K562 (cell line): ENCODE measurements around the gene STX2. TPM values are rescaled to one million over a fixed set of nuclear protein-coding genes. Genes with fewer than 3 reads are reported as not detected.

Experiments
- ATAC-seq: fragments of 200-7000 bp; cut with Tn5 transposase; 3 replicates; pipeline ENCODE4 v1.9.1; 2020; ENCODE audit warnings: moderate library complexity
- BruUV-seq: library from RNA; stranded (reverse); fragments of 400-500 nt; replicated peaks from 2 replicates; lab custom pipeline; 2021; lab: Mats Ljungman, UMichigan
- CTCF ChIA-PET: fragments of 300-600 bp; formaldehyde crosslinking; extraction: SDS; loops from one replicate; lab custom pipeline; 2021; ENCODE audit warnings: low intra/inter-chr PET ratio; lab: Yijun Ruan, JAX
- POLR2A ChIA-PET: fragments of 300-600, 350-650 bp; sonication (Branson Sonifier 250); formaldehyde crosslinking; extraction: SDS; loops from one replicate; lab custom pipeline; 2021; ENCODE audit warnings: antibody characterized with exemption, inconsistent platforms; lab: Yijun Ruan, JAX
- DNase-seq, 4 experiments: peaks; one replicate each; pipeline versions ENCODE4 v3.0.0 to v3.0.0-alpha.2; 2011 to 2018; ENCODE audit warnings: low spot score in 3 of 4, mixed read lengths in 3 of 4; ENCODE audit errors: extremely low read depth in 1 of 4
- FAIRE-seq: peaks from 2 replicates; lab custom pipeline; 2011; peaks lifted over from hg19 to GRCh38; lab: Jason Lieb, UNC
- H2AFZ ChIP-seq: 2 replicates; pipeline ENCODE4 v1.6.0; 2011; ENCODE audit warnings: low read depth, low read length, control low read depth, inconsistent platforms
- H3K27ac ChIP-seq: fragments of 200-600 bp; 3 replicates; pipeline ENCODE4 v1.8.0; 2011; ENCODE audit warnings: low read depth, mild to moderate bottlenecking, control low read depth, inconsistent platforms, low read length, moderate library complexity, mixed read lengths; ENCODE audit errors: extremely low read depth
- H3K27me3 ChIP-seq, 2 experiments: fragments of 300-600 bp in 1 of 2; 2 replicates in 1 of 2; 3 replicates in 1 of 2; pipeline versions ENCODE4 v1.6.0 to v1.8.0; 2011; ENCODE audit warnings: inconsistent platforms in 2 of 2, low read length in 2 of 2, mild to moderate bottlenecking in 1 of 2, mixed read lengths in 1 of 2, moderate library complexity in 1 of 2; ENCODE audit not compliant: control insufficient read depth in 2 of 2, insufficient read depth in 2 of 2
- H3K36me3 ChIP-seq: fragments of 300-600 bp; 3 replicates; pipeline ENCODE4 v1.8.0; 2011; ENCODE audit warnings: mild to moderate bottlenecking, low read length, inconsistent platforms; ENCODE audit not compliant: control insufficient read depth, insufficient read depth
- H3K4me1 ChIP-seq, 2 experiments: fragments of 200-600 bp in 1 of 2; replicated peaks in 1 of 2; 2 replicates in 1 of 2; 3 replicates in 1 of 2; pipeline versions ENCODE4 v1.5.1 to v1.8.0; 2011; ENCODE audit warnings: inconsistent platforms in 2 of 2, low read length in 2 of 2, mild to moderate bottlenecking in 1 of 2, mixed read lengths in 1 of 2, moderate library complexity in 1 of 2; ENCODE audit not compliant: control insufficient read depth in 2 of 2, insufficient read depth in 2 of 2
- H3K4me2 ChIP-seq: 2 replicates; pipeline ENCODE4 v1.6.1; 2011; ENCODE audit warnings: low read length, control low read depth, inconsistent platforms, mixed read lengths; ENCODE audit not compliant: insufficient read depth
- H3K4me3 ChIP-seq: fragments of 200-600 bp; sonication (generic), shearing (Covaris generic); 2 replicates; pipeline ENCODE4 v1.5.1; 2016; ENCODE audit warnings: control low read depth, inconsistent platforms
- H3K79me2 ChIP-seq: fragments of 200-600 bp; 3 replicates; pipeline ENCODE4 v1.8.0; 2011; ENCODE audit warnings: low read length, inconsistent platforms; ENCODE audit not compliant: control insufficient read depth, insufficient read depth
- H3K9ac ChIP-seq, 2 experiments: 2 replicates each; pipeline versions ENCODE4 v1.6.0 to v1.6.1; 2011; ENCODE audit warnings: low read depth in 2 of 2, low read length in 2 of 2, control low read depth in 1 of 2, inconsistent platforms in 1 of 2, mild to moderate bottlenecking in 1 of 2, mixed read lengths in 1 of 2; ENCODE audit not compliant: insufficient read depth in 1 of 2
- H3K9me1 ChIP-seq: one replicate; pipeline ENCODE4 v1.6.0; 2011; ENCODE audit warnings: inconsistent platforms, mild to moderate bottlenecking, low read length, moderate library complexity; ENCODE audit not compliant: control insufficient read depth, insufficient read depth
- H3K9me3 ChIP-seq: replicated peaks from 2 replicates; pipeline ENCODE4 v1.5.1; 2011; ENCODE audit warnings: low read depth, low read length, inconsistent platforms; ENCODE audit not compliant: control insufficient read depth, insufficient read depth
- H4K20me1 ChIP-seq: replicated peaks from 2 replicates; pipeline ENCODE4 v1.6.1; 2011; ENCODE audit warnings: low read length, inconsistent platforms, mixed read lengths; ENCODE audit not compliant: control insufficient read depth, insufficient read depth
- CTCFL ChIP-seq: IDR thresholded peaks from 2 replicates; pipeline ENCODE4 v1.6.1; 2011; ENCODE audit warnings: borderline replicate concordance, low read depth, mild to moderate bottlenecking, moderate library complexity, low read length; ENCODE audit not compliant: insufficient read depth, poor library complexity, severe bottlenecking
- EP400 ChIP-seq: fragments of 450-650 bp; IDR thresholded peaks from 2 replicates; pipeline ENCODE4 v1.6.1; 2017; ENCODE audit warnings: antibody characterized with exemption, mild to moderate bottlenecking, moderate library complexity
- GATAD2A ChIP-seq: fragments of 450-650 bp; IDR thresholded peaks from 2 replicates; pipeline ENCODE4 v1.6.1; 2017
- HDAC1 ChIP-seq, 2 experiments: fragments of 450-650 bp; IDR thresholded peaks; 2 replicates each; pipeline ENCODE4 v1.6.1; 2016 to 2017; ENCODE audit warnings: inconsistent platforms in 1 of 2, mild to moderate bottlenecking in 1 of 2, moderate library complexity in 1 of 2
- NFYB ChIP-seq: IDR thresholded peaks from 2 replicates; pipeline ENCODE4 v1.6.1; 2011; ENCODE audit warnings: mild to moderate bottlenecking, moderate library complexity; ENCODE audit not compliant: insufficient read length; ENCODE audit errors: extremely low read depth
- NONO ChIP-seq, 2 experiments: fragments of 200-400 bp in 1 of 2; fragments of 450-650 bp in 1 of 2; formaldehyde crosslinking in 1 of 2; IDR thresholded peaks; 2 replicates each; pipeline ENCODE4 v1.6.1; 2017; ENCODE audit warnings: low read depth in 2 of 2, mild to moderate bottlenecking in 2 of 2, moderate library complexity in 2 of 2, low read length in 1 of 2
- PHB2 ChIP-seq: fragments of 450-650 bp; IDR thresholded peaks from 2 replicates; pipeline ENCODE4 v1.6.1; 2017; ENCODE audit warnings: low read depth
- POLR2B ChIP-seq: fragments of 450-650 bp; IDR thresholded peaks from 2 replicates; pipeline ENCODE4 v1.6.1; 2018; ENCODE audit warnings: low read depth; ENCODE audit not compliant: partially characterized antibody
- RNF2 ChIP-seq: sonication (generic); IDR thresholded peaks from 2 replicates; pipeline ENCODE4 v1.6.1; 2016
- STAG1 ChIP-seq: sonication (generic); formaldehyde crosslinking; IDR thresholded peaks from 2 replicates; pipeline ENCODE4 v1.5.0; 2020; ENCODE audit warnings: missing genetic modification reagents, borderline replicate concordance
- ZNF282 ChIP-seq: sonication (generic); formaldehyde crosslinking; IDR thresholded peaks from 2 replicates; pipeline ENCODE4 v1.8.1; 2023; ENCODE audit warnings: missing genetic modification reagents
- ZNF445 ChIP-seq: fragments of 250-450 bp; sonication (Bioruptor Pico); IDR thresholded peaks from 2 replicates; pipeline ENCODE4 v1.4.0; 2020; ENCODE audit warnings: low read depth, mild to moderate bottlenecking, moderate library complexity
- ZNF589 ChIP-seq: fragments of 200-800 bp; sonication (Bioruptor generic); IDR thresholded peaks from 2 replicates; pipeline ENCODE4 v1.6.1; 2016; ENCODE audit warnings: low read depth, missing genetic modification characterization, missing compliant biosample characterization
- ZNF592 ChIP-seq: fragments of 450-650 bp; IDR thresholded peaks from 2 replicates; pipeline ENCODE4 v1.6.1; 2017; ENCODE audit warnings: antibody characterized with exemption, mild to moderate bottlenecking
- ZNF785 ChIP-seq: fragments of 250-450 bp; sonication (Bioruptor Pico); IDR thresholded peaks from 2 replicates; pipeline ENCODE4 v1.4.0; 2020; ENCODE audit warnings: mild to moderate bottlenecking
- ZNF830 ChIP-seq: fragments of 250-450 bp; sonication (Bioruptor Pico); IDR thresholded peaks from 2 replicates; pipeline ENCODE4 v1.5.0; 2021; ENCODE audit warnings: mild to moderate bottlenecking
- WGBS: fragments of 100-300 bp; shearing (Covaris generic); methylation state at CpG from one replicate; pipeline ENCODE4 v1.1.6; 2016; ENCODE audit warnings: low coverage, mixed read lengths; ENCODE audit not compliant: insufficient coverage; ENCODE audit errors: missing lambda C conversion rate; 5-methylcytosine and 5-hydroxymethylcytosine counted together
- in situ Hi-C: fragments of 300-500 bp; cut with MboI; formaldehyde crosslinking; loops from 4 replicates; pipeline ENCODE4 v1.15.0; 2018; ENCODE audit warnings: inconsistent platforms, mixed read lengths
- intact Hi-C: fragments of 100-400 bp; cut with micrococcal nuclease; formaldehyde crosslinking; loops from 2 replicates; pipeline ENCODE4 v1.14.2; 2022
- polyA plus RNA-seq, 8 experiments: library from polyadenylated mRNA; depleted of rRNA in 4 of 8; stranded (reverse) in 5 of 8; unstranded in 3 of 8; fragments of >200 nt; fragmentation: Nextera tagmentation in 2 of 8; fragmentation: Illumina TruSeq in 1 of 8; extraction: Ambion mirVana in 2 of 8; extraction: Trizol in 1 of 8; gene quantifications; 2 replicates each; pipeline versions ENCODE4 v1.2.1 to v1.2.3, GENCODE V29; 2011 to 2014; ENCODE audit warnings: inconsistent platforms in 1 of 8, missing spikeins in 1 of 8
- total RNA-seq, 7 experiments: library from RNA; depleted of rRNA in 6 of 7; stranded (reverse); fragments of >200 nt in 6 of 7; fragmentation: Illumina TruSeq in 2 of 7; extraction: Trizol in 2 of 7; gene quantifications; 2 replicates each; pipeline versions ENCODE4 v1.2.1 to v1.2.3, GENCODE V29; 2011 to 2021; ENCODE audit warnings: low replicate concordance in 1 of 7

The STX2 gene
- total and polyA plus RNA-seq, 9 of the 15 experiments (the other 6 are each of a cell fraction or from before 2014, with no cell fraction given): 22.2 to 54.6 (median 30.8) TPM

DNA sequence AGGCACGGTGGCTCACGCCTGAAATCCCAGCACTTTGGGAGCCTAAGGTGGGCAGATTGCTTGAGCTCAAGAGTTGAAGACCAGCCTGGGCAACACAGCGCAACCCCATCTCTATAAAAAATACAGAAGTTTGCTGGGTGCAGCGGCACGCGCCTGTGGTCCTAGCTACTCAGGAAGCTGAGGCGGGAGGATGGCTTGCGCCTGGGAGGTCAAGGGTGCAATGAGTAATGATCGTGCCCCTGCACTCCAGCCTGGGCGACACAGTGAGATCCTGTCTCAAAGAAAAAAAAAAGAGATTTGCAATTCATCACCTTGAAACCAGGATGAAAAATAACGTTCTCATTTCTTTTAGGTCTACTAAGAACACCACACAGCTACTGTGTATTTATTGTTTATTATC lies 4.0 kb downstream of the STX2 start:
- intact Hi-C loops: loop anchor here (10.0 kb wide), 1 partner anchor 520 kb away; no protein-coding TSS in a partner anchor
- no TSS peak for BruUV-seq
- H3K36me3 ChIP-seq: peaks cover 9% of the 10 kb centered on the region
- peak overlapping the region in 1 of 2 experiments; percentile 56; a peak in 1 of 4 replicates for H3K9ac ChIP-seq
- peaks cover 86% of the 10 kb centered on the region for H3K79me2 ChIP-seq
- no peaks in the 10 kb centered on the region for H3K9me3 ChIP-seq
- no peak overlapping the region for H3K4me3 ChIP-seq
- no peak overlapping the region for H2AFZ ChIP-seq
- POLR2A ChIA-PET: interaction anchor here (0.6 to 1.4 kb wide), 2 partner anchors 9 to 57 kb away, joined by 3 read pairs; no protein-coding TSS in a partner anchor
- peaks cover 60 to 65% of the 10 kb centered on the region in 2 experiments for H3K4me1 ChIP-seq
- CTCF ChIA-PET: no interaction called here
- FAIRE-seq: no peak
- ATAC-seq: no peak
- no peak overlapping the region for H3K4me2 ChIP-seq
- H4K20me1 ChIP-seq: no peaks in the 10 kb centered on the region
- no peaks in the 10 kb centered on the region for H3K9me1 ChIP-seq
- 26% methylated on average over 11 of the region's 11 CpGs for WGBS
- no peaks in the 10 kb centered on the region for H3K27me3 ChIP-seq
- in situ Hi-C loops: no loop called here
- DNase-seq: peak in 1 of 4 experiments; percentile 75
- no peak overlapping the region for H3K27ac ChIP-seq
- TF ChIP-seq CTCFL (no peak), POLR2B (no peak), ZNF830 (CRISPR knock-in tag) (no peak), GATAD2A (no peak), ZNF592 (no peak), PHB2 (no peak), ZNF785 (CRISPR knock-in tag) (no peak), HDAC1 (IDR thresholded peaks at IDR 0.05) (0 out of 4 replicates have a peak, but pooled peaks of 1 of the 2 experiments have one; percentile 27), EP400 (no peak), NFYB (no peak), ZNF282 (CRISPR knock-in tag) (no peak), RNF2 (no peak), ZNF445 (no peak), STAG1 (CRISPR knock-in tag) (no peak), NONO (IDR thresholded peaks at IDR 0.05; ENCODE audit: low read depth in 2 of 2, low read length in 1 of 2) (no peak), ZNF589 (CRISPR knock-in tag) (no peak)
